Esophagus muscularis mucosa (tissue), 4 donors: ENCODE results near the gene CDADC1.

Experiments used
- EP300 ChIP-seq: sonication (generic); formaldehyde crosslinking; IDR thresholded peaks from one replicate; pipeline ENCODE4 v1.6.1; 2017; ENCODE audit warnings: antibody characterized with exemption
- POLR2AphosphoS5 ChIP-seq, 2 donors: sonication (generic); formaldehyde crosslinking; IDR thresholded peaks; one replicate each; pipeline ENCODE4 v1.6.1; 2017; ENCODE audit warnings: antibody characterized with exemption in 2 of 2
- TF ChIP-seq, protein P1 (sequence below), 3 experiments: fragments of 200-600 bp in 2 of 3; fragments of 450-650 bp in 1 of 3; sonication (generic) in 2 of 3; IDR thresholded peaks; one replicate each; pipeline ENCODE4 v1.5.1; 2017 to 2019; ENCODE audit warnings: antibody characterized with exemption in 3 of 3, mild to moderate bottlenecking in 2 of 3, moderate library complexity in 1 of 3

- TF ChIP-seq POLR2AphosphoS5 (IDR thresholded peaks at IDR 0.05): no peak
- TF ChIP-seq, protein P1, sequence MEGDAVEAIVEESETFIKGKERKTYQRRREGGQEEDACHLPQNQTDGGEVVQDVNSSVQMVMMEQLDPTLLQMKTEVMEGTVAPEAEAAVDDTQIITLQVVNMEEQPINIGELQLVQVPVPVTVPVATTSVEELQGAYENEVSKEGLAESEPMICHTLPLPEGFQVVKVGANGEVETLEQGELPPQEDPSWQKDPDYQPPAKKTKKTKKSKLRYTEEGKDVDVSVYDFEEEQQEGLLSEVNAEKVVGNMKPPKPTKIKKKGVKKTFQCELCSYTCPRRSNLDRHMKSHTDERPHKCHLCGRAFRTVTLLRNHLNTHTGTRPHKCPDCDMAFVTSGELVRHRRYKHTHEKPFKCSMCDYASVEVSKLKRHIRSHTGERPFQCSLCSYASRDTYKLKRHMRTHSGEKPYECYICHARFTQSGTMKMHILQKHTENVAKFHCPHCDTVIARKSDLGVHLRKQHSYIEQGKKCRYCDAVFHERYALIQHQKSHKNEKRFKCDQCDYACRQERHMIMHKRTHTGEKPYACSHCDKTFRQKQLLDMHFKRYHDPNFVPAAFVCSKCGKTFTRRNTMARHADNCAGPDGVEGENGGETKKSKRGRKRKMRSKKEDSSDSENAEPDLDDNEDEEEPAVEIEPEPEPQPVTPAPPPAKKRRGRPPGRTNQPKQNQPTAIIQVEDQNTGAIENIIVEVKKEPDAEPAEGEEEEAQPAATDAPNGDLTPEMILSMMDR (IDR thresholded peaks at IDR 0.05): no peak
- TF ChIP-seq EP300: no peak
Measured at GRCh38 chr13:49278211-49278610, 30.5 kb downstream of the CDADC1 start.
